Breast epithelium (tissue), 3 donors: ENCODE measurements around the gene KRTAP12-1.

ENCODE experiments used
- CTCF ChIP-seq, 3 donors: fragments of 450-650 bp; IDR thresholded peaks; one replicate each; pipeline ENCODE4 v1.5.1; 2016 to 2017; ENCODE audit warnings: antibody characterized with exemption in 3 of 3, mild to moderate bottlenecking in 3 of 3, moderate library complexity in 3 of 3
- POLR2A ChIP-seq: fragments of 450-650 bp; IDR thresholded peaks from one replicate; pipeline ENCODE4 v1.6.1; 2016; ENCODE audit warnings: antibody characterized with exemption, mild to moderate bottlenecking, moderate library complexity
- POLR2AphosphoS5 ChIP-seq, 3 donors: sonication (generic); formaldehyde crosslinking; IDR thresholded peaks; one replicate each; pipeline ENCODE4 v1.6.1; 2017; ENCODE audit warnings: antibody characterized with exemption in 3 of 3

- TF ChIP-seq POLR2A: no peak
- TF ChIP-seq CTCF (IDR thresholded peaks at IDR 0.05): no peak
- no peak for TF ChIP-seq POLR2AphosphoS5 (IDR thresholded peaks at IDR 0.05)
Observed at GRCh38 chr21:44706706-44707581, 25.0 kb upstream of the KRTAP12-1 start.
